Caco-2 (cell line): Measurements from ENCODE around the gene GPR143. TPM values are rescaled to one million over a fixed set of nuclear protein-coding genes. Genes with fewer than 3 reads are reported as not detected.

Experiments
- BruUV-seq: library from RNA; stranded (reverse); fragments of 400-500 nt; replicated peaks from 2 replicates; lab custom pipeline; 2021; lab: Mats Ljungman, UMichigan
- CTCF ChIA-PET: fragments of 300-600 bp; sonication (Branson Sonifier 250); formaldehyde crosslinking; loops from one replicate; lab custom pipeline; 2022; ENCODE audit warnings: antibody characterized with exemption; lab: Charles Lee
- POLR2A ChIA-PET: fragments of 300-600 bp; sonication (Branson Sonifier 250); formaldehyde crosslinking; loops from one replicate; lab custom pipeline; 2022; ENCODE audit warnings: antibody characterized with exemption; lab: Charles Lee
- DNase-seq, 2 experiments: peaks; one replicate each; pipeline versions ENCODE4 v3.0.0 to v3.0.0-alpha.2; 2020 to 2022
- H3K27me3 ChIP-seq: replicated peaks from 2 replicates; pipeline ENCODE4 v1.6.0; 2011; ENCODE audit warnings: low read length; ENCODE audit not compliant: control insufficient read depth, insufficient read depth
- H3K36me3 ChIP-seq: 2 replicates; pipeline ENCODE4 v1.5.1; 2011; ENCODE audit warnings: low read length; ENCODE audit not compliant: control insufficient read depth, insufficient read depth
- H3K4me1 ChIP-seq: fragments of 250-450 bp; sonication (Bioruptor Pico); 2 replicates; pipeline ENCODE4 v1.5.1; 2020; ENCODE audit warnings: mild to moderate bottlenecking
- H3K4me3 ChIP-seq: 2 replicates; pipeline ENCODE4 v1.5.1; 2011; ENCODE audit warnings: low read depth, mild to moderate bottlenecking, control low read depth, low read length
- H3K9me3 ChIP-seq: fragments of 250-450 bp; sonication (Bioruptor Pico); 2 replicates; pipeline ENCODE4 v1.5.1; 2020; ENCODE audit warnings: mild to moderate bottlenecking, moderate library complexity
- H3K27ac Mint-ChIP-seq: one replicate; pipeline ENCODE4 v1.8.0; 2022; ENCODE audit warnings: mixed read lengths; ENCODE audit not compliant: unreplicated experiment
- H3K27me3 Mint-ChIP-seq: one replicate; pipeline ENCODE4 v1.8.0; 2022; ENCODE audit warnings: mixed read lengths; ENCODE audit not compliant: insufficient read depth, unreplicated experiment
- H3K36me3 Mint-ChIP-seq: one replicate; pipeline ENCODE4 v1.8.0; 2022; ENCODE audit warnings: mild to moderate bottlenecking, mixed read lengths; ENCODE audit not compliant: insufficient read depth, unreplicated experiment
- H3K4me1 Mint-ChIP-seq: one replicate; pipeline ENCODE4 v1.8.0; 2022; ENCODE audit warnings: low read depth, mixed read lengths; ENCODE audit not compliant: unreplicated experiment
- H3K4me3 Mint-ChIP-seq: one replicate; pipeline ENCODE4 v1.8.0; 2022; ENCODE audit warnings: mild to moderate bottlenecking, moderate library complexity, mixed read lengths; ENCODE audit not compliant: unreplicated experiment
- H3K9me3 Mint-ChIP-seq: one replicate; pipeline ENCODE4 v1.8.0; 2022; ENCODE audit warnings: mixed read lengths; ENCODE audit not compliant: unreplicated experiment
- intact Hi-C: fragments of 100-400 bp; cut with micrococcal nuclease; formaldehyde crosslinking; loops from one replicate; pipeline ENCODE4 v1.10.0; 2022; ENCODE audit not compliant: unreplicated experiment
- total RNA-seq: library from RNA; stranded (reverse); gene quantifications from 2 replicates; pipeline ENCODE4 v1.2.3, GENCODE V29; 2022
- TF ChIP-seq, protein P1 (sequence below), 2 experiments: fragments of 200-600 bp in 1 of 2; IDR thresholded peaks; 1 replicate in 1 of 2; 2 replicates in 1 of 2; pipeline versions ENCODE4 v1.5.1 to v1.8.0; 2011 to 2022; ENCODE audit warnings: antibody characterized with exemption in 1 of 2, control low read depth in 1 of 2, inconsistent platforms in 1 of 2, low read depth in 1 of 2, low read length in 1 of 2, mild to moderate bottlenecking in 1 of 2, moderate library complexity in 1 of 2; ENCODE audit not compliant: insufficient read depth in 1 of 2, severe bottlenecking in 1 of 2, unreplicated experiment in 1 of 2

Gene GPR143
- total RNA-seq, 1 experiment from 2014 or later: 8.0 TPM

DNA sequence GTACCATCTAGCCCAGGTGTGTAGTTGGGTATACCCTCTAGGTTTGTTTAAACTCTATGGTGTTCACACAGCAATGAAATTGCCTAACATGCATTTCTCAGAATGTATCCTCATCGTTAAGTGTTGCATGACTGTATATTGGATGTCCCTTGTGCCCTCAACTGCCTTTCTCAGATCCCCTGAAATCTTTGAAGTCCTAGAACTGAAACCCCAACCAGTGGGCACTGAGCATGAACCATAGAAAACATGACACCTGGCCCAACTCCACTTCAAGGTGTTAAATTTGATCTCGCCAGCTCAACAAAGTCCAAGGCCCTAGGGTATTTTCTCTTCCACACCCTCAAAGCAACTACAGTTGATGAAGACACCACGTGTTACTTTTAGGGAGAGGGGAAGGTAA is 35.6 kb downstream of the GPR143 start:
- no peaks in the 10 kb centered on the region for H3K4me1 Mint-ChIP-seq
- ChIA-PET POLR2A (no interaction called here), CTCF (no interaction called here)
- H3K4me3 Mint-ChIP-seq: no peak overlapping the region
- H3K9me3 Mint-ChIP-seq: no peaks in the 10 kb centered on the region
- Histone ChIP-seq H3K9me3 (no peaks in the 10 kb centered on the region), H3K4me3 (no peak overlapping the region), H3K36me3 (no peaks in the 10 kb centered on the region), H3K4me1 (no peaks in the 10 kb centered on the region), H3K27me3 (no peaks in the 10 kb centered on the region)
- no peak overlapping the region for H3K27ac Mint-ChIP-seq
- BruUV-seq: no TSS peak
- TF ChIP-seq, protein P1, sequence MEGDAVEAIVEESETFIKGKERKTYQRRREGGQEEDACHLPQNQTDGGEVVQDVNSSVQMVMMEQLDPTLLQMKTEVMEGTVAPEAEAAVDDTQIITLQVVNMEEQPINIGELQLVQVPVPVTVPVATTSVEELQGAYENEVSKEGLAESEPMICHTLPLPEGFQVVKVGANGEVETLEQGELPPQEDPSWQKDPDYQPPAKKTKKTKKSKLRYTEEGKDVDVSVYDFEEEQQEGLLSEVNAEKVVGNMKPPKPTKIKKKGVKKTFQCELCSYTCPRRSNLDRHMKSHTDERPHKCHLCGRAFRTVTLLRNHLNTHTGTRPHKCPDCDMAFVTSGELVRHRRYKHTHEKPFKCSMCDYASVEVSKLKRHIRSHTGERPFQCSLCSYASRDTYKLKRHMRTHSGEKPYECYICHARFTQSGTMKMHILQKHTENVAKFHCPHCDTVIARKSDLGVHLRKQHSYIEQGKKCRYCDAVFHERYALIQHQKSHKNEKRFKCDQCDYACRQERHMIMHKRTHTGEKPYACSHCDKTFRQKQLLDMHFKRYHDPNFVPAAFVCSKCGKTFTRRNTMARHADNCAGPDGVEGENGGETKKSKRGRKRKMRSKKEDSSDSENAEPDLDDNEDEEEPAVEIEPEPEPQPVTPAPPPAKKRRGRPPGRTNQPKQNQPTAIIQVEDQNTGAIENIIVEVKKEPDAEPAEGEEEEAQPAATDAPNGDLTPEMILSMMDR (IDR thresholded peaks at IDR 0.05; ENCODE audit: insufficient read depth in 1 of 2, low read depth in 1 of 2, low read length in 1 of 2, severe bottlenecking in 1 of 2, unreplicated experiment in 1 of 2): no peak
- no peak for DNase-seq
- peaks cover 7% of the 10 kb centered on the region for H3K36me3 Mint-ChIP-seq
- no peaks in the 10 kb centered on the region for H3K27me3 Mint-ChIP-seq
- intact Hi-C loops: no loop called here

- TF ChIP-seq, protein P1 (IDR thresholded peaks at IDR 0.05; ENCODE audit: insufficient read depth in 1 of 2, low read depth in 1 of 2, low read length in 1 of 2, severe bottlenecking in 1 of 2, unreplicated experiment in 1 of 2): no peak
- no peak for DNase-seq
- Mint-ChIP-seq H3K9me3 (no peaks in the 10 kb centered on the region), H3K4me1 (no peaks in the 10 kb centered on the region), H3K27me3 (no peaks in the 10 kb centered on the region), H3K4me3 (no peak overlapping the region), H3K36me3 (peaks cover 7% of the 10 kb centered on the region), H3K27ac (no peak overlapping the region)
- Histone ChIP-seq H3K27me3 (no peaks in the 10 kb centered on the region), H3K4me1 (no peaks in the 10 kb centered on the region), H3K4me3 (no peak overlapping the region), H3K36me3 (no peaks in the 10 kb centered on the region), H3K9me3 (no peaks in the 10 kb centered on the region)
- intact Hi-C loops: no loop called here
- CTCF ChIA-PET: no interaction called here
- BruUV-seq: no TSS peak
- POLR2A ChIA-PET: no interaction called here
These were observed 36.3 kb downstream of the GPR143 start for GRCh38 chrX:9729171-9729885.

DNA sequence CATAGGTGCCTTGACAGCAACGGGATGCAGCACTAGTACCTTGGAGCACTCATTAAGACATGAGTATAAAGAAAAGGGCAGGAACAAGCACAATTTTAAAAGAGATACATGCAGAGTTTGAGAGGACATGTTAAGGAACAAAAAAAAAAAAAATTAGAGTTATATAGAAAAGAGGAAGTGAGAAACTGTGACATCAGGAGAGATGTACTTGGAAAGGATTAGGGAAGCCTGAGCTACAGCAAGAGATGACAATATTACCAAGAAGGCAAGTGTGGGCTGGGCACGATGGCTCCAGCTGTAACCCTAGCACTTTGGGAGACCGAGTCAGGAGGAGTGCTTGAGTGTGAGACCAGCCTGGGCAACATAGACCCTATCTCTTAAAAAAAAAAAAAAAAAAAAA is 37.4 kb downstream of the GPR143 start:
- no peak for DNase-seq
- BruUV-seq: no TSS peak
- Histone ChIP-seq H3K36me3 (no peaks in the 10 kb centered on the region), H3K27me3 (no peaks in the 10 kb centered on the region), H3K4me3 (no peak overlapping the region), H3K9me3 (no peaks in the 10 kb centered on the region), H3K4me1 (no peaks in the 10 kb centered on the region)
- CTCF ChIA-PET: no interaction called here
- intact Hi-C loops: no loop called here
- POLR2A ChIA-PET: no interaction called here
- TF ChIP-seq, protein P1 (IDR thresholded peaks at IDR 0.05; ENCODE audit: insufficient read depth in 1 of 2, low read depth in 1 of 2, low read length in 1 of 2, severe bottlenecking in 1 of 2, unreplicated experiment in 1 of 2): no peak
- Mint-ChIP-seq H3K36me3 (peaks cover 11% of the 10 kb centered on the region), H3K9me3 (no peaks in the 10 kb centered on the region), H3K27me3 (no peaks in the 10 kb centered on the region), H3K4me3 (no peak overlapping the region), H3K4me1 (no peaks in the 10 kb centered on the region), H3K27ac (no peak overlapping the region)
